ENCODE results near the gene RRM2. TPM values are rescaled to one million over a fixed set of nuclear protein-coding genes. Genes with fewer than 3 reads are reported as not detected.

The RRM2 gene
- total RNA-seq, 1 experiment from 2014 or later: 129 TPM

DNA sequence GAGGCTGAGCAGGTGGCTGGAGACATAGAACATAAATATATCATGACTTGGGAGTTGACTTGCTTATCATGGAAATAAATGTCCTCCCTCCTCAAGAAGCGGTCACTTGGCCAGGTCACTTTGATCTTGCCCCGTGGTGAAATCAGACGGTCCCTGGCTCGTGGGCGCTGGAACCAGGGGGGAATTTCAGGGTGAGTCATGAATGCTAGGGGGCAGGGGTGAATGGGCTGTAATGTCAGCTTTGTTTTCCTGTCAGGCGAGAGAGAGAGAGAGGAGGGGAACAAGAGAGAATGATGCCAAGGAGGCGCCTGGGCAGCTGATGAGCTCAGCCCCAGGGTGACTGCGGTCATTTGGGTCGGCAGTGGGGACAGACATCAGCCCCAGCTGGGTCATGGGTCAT, 47.7 kb downstream of the RRM2 start:
- H3K36me3 Mint-ChIP-seq: no peaks in the 10 kb centered on the region
- ChIA-PET POLR2A (no interaction called here), CTCF (interaction anchor here (1.1 to 1.4 kb wide), 2 partner anchors 30 to 265 kb away, joined by 3 to 4 read pairs; no protein-coding TSS in a partner anchor)
- no peak overlapping the region for H3K27ac Mint-ChIP-seq
- no peak for TF ChIP-seq FOXK1 (CRISPR knock-in tag; IDR thresholded peaks at IDR 0.05)
- TF ChIP-seq GTF2I (CRISPR knock-in tag; conservative IDR thresholded peaks at IDR 0.05): no peak
- TF ChIP-seq NFATC4 (CRISPR knock-in tag; IDR thresholded peaks at IDR 0.05): no peak
- no peak for TF ChIP-seq OVOL2 (CRISPR knock-in tag; IDR thresholded peaks at IDR 0.05; ENCODE audit: borderline replicate concordance)
- TF ChIP-seq, protein P1, sequence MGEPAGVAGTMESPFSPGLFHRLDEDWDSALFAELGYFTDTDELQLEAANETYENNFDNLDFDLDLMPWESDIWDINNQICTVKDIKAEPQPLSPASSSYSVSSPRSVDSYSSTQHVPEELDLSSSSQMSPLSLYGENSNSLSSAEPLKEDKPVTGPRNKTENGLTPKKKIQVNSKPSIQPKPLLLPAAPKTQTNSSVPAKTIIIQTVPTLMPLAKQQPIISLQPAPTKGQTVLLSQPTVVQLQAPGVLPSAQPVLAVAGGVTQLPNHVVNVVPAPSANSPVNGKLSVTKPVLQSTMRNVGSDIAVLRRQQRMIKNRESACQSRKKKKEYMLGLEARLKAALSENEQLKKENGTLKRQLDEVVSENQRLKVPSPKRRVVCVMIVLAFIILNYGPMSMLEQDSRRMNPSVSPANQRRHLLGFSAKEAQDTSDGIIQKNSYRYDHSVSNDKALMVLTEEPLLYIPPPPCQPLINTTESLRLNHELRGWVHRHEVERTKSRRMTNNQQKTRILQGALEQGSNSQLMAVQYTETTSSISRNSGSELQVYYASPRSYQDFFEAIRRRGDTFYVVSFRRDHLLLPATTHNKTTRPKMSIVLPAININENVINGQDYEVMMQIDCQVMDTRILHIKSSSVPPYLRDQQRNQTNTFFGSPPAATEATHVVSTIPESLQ (CRISPR knock-in tag; IDR thresholded peaks at IDR 0.05): no peak
- TF ChIP-seq NR2C2 (CRISPR knock-in tag; IDR thresholded peaks at IDR 0.05): no peak
- no peak for TF ChIP-seq ZNF232 (CRISPR knock-in tag; IDR thresholded peaks at IDR 0.05)
- TF ChIP-seq CDX4 (CRISPR knock-in tag; IDR thresholded peaks at IDR 0.05; ENCODE audit: borderline replicate concordance): no peak
- no peak for TF ChIP-seq ESRRA (CRISPR knock-in tag; IDR thresholded peaks at IDR 0.05; ENCODE audit: borderline replicate concordance)
- no peak for TF ChIP-seq NFE2L1 (CRISPR knock-in tag; IDR thresholded peaks at IDR 0.05)
- no peak for TF ChIP-seq NR1H2 (CRISPR knock-in tag; IDR thresholded peaks at IDR 0.05)
- no peak overlapping the region for H3K4me3 Mint-ChIP-seq
- H3K4me1 Mint-ChIP-seq: peaks cover 15% of the 10 kb centered on the region
- no peaks in the 10 kb centered on the region; the same call in 1 of the 2 replicates for H3K27me3 Mint-ChIP-seq (ENCODE audit: low read depth)
- ATAC-seq: no peak
- no peak for DNase-seq (ENCODE audit: low spot score)
- H3K9me3 Mint-ChIP-seq: no peaks in the 10 kb centered on the region

DNA sequence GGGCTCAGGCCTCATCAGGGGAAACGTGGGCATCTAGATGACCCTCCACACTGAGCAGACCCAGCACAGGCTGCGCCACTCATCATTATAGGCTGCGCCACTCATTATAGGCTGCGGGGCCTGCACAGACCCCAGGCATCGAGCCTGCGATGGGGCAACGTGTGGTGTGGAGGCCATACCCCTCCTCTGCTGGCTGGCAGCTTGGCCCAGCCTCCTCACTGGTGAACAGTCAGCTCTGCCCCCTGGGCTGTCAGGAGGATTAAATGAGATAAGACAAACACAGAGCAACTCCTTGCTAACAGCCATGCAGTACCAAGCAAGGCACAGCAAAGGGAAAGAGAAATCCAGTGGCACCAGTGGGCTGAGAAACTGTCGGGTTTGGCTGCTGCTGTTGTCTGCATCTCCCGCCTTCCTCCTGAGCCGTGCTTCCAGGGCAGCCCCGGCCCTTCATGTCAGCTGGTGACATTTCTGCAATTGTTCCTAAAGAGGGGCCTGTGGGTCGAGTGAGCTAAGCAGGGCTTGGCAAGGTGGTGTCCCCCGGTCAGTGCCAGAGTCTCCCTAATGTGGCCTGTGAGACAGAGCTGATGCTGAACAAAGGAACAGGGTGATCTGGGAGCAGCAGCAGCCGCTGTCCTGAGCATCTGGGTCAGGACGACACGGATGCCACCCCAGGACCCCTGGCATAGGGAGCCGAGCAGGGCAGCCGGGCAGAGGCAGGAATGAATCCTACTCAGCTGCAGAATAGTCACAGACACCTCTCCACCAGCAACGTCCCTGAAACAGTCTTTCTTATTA, 48.7 kb downstream of the RRM2 start:
- no peaks in the 10 kb centered on the region for H3K9me3 Mint-ChIP-seq
- H3K4me1 Mint-ChIP-seq: peaks cover 15% of the 10 kb centered on the region
- no peak for DNase-seq (ENCODE audit: low spot score)
- ATAC-seq: no peak
- H3K36me3 Mint-ChIP-seq: no peaks in the 10 kb centered on the region
- TF ChIP-seq ZNF671 (CRISPR knock-in tag; IDR thresholded peaks at IDR 0.05) (no peak), PRDM15 (CRISPR knock-in tag; IDR thresholded peaks at IDR 0.05) (no peak), TEAD4 (CRISPR knock-in tag; IDR thresholded peaks at IDR 0.05) (no peak), EMX1 (CRISPR knock-in tag; IDR thresholded peaks at IDR 0.05) (no peak), ZNF317 (CRISPR knock-in tag; IDR thresholded peaks at IDR 0.05; ENCODE audit: borderline replicate concordance, low read depth) (no peak), ZNF138 (CRISPR knock-in tag; conservative IDR thresholded peaks at IDR 0.05) (no peak), CBFB (CRISPR knock-in tag; IDR thresholded peaks at IDR 0.05; ENCODE audit: low read depth) (no peak), SMAD3 (CRISPR knock-in tag; IDR thresholded peaks at IDR 0.05; ENCODE audit: borderline replicate concordance) (no peak)
- TF ChIP-seq, protein P2, sequence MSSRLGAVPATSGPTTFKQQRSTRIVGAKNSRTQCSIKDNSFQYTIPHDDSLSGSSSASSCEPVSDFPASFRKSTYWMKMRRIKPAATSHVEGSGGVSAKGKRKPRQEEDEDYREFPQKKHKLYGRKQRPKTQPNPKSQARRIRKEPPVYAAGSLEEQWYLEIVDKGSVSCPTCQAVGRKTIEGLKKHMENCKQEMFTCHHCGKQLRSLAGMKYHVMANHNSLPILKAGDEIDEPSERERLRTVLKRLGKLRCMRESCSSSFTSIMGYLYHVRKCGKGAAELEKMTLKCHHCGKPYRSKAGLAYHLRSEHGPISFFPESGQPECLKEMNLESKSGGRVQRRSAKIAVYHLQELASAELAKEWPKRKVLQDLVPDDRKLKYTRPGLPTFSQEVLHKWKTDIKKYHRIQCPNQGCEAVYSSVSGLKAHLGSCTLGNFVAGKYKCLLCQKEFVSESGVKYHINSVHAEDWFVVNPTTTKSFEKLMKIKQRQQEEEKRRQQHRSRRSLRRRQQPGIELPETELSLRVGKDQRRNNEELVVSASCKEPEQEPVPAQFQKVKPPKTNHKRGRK (CRISPR knock-in tag; IDR thresholded peaks at IDR 0.05; ENCODE audit: borderline replicate concordance): no peak
- H3K4me3 Mint-ChIP-seq: no peak overlapping the region
- no peaks in the 10 kb centered on the region; the same call in 1 of the 2 replicates for H3K27me3 Mint-ChIP-seq (ENCODE audit: low read depth)
- POLR2A ChIA-PET: no interaction called here
- H3K27ac Mint-ChIP-seq: no peak overlapping the region
- CTCF ChIA-PET: interaction anchor here (1.1 to 1.5 kb wide), 5 partner anchors 29 to 264 kb away, joined by 3 to 5 read pairs (median 4); no protein-coding TSS in a partner anchor

Measured in WTC11 (cell line).